Colonic mucosa (tissue), 4 donors: ENCODE measurements around the gene SPATA6L. TPM values are rescaled to one million over a fixed set of nuclear protein-coding genes. Genes with fewer than 3 reads are reported as not detected.

Source experiments
- DNase-seq: peaks from one replicate; pipeline ENCODE4 v3.0.0-alpha.2; 2020
- H3K27ac ChIP-seq: fragments of 200-600 bp; one replicate; pipeline ENCODE4 v1.8.0; 2021
- H3K27me3 ChIP-seq: fragments of 200-600 bp; one replicate; pipeline ENCODE4 v1.8.0; 2021
- H3K36me3 ChIP-seq: fragments of 200-600 bp; one replicate; pipeline ENCODE4 v1.8.0; 2021
- H3K4me1 ChIP-seq: fragments of 200-600 bp; one replicate; pipeline ENCODE4 v1.8.0; 2021; ENCODE audit warnings: mild to moderate bottlenecking
- H3K4me3 ChIP-seq: fragments of 200-600 bp; one replicate; pipeline ENCODE4 v1.8.0; 2021
- H3K9ac ChIP-seq, 2 donors: one replicate each; pipeline ENCODE4 v1.7.0; 2013; ENCODE audit warnings: control low read depth in 2 of 2, low read depth in 2 of 2, low read length in 2 of 2
- H3K9me3 ChIP-seq: fragments of 200-600 bp; one replicate; pipeline ENCODE4 v1.8.0; 2021
- CTCF ChIP-seq: fragments of 200-600 bp; IDR thresholded peaks from one replicate; pipeline ENCODE4 v1.8.0; 2022; ENCODE audit warnings: antibody characterized with exemption, mild to moderate bottlenecking
- intact Hi-C: fragments of 100-400 bp; cut with DNase I; formaldehyde crosslinking; loops from one replicate; pipeline ENCODE4 v1.14.1; 2022
- total RNA-seq, 2 donors: library from RNA; stranded (reverse); fragmentation: NEBNext Ultra II Directional in 1 of 2; extraction: Animal tissue kit (Norgen Biotek cat#: 25700) in 1 of 2; gene quantifications; one replicate each; pipeline ENCODE4 v1.2.1, GENCODE V29; 2021
- donor health status: healthy.
- donor health status: DM: no; HTN: no; CAD: no.
- donor health status: DM: no; HTN: no; CAD: no.

The SPATA6L gene
- total RNA-seq, 2 donors from 2014 or later, result 5.0 to 6.8 TPM

GRCh38 chr9:4706021-4706420 lies 39.7 kb upstream of the SPATA6L start:
- H3K4me3 ChIP-seq, result no peak overlapping the region
- intact Hi-C loops, result no loop called here
- DNase-seq, result no peak
- H3K27ac ChIP-seq, result no peak overlapping the region
- H3K4me1 ChIP-seq, result no peaks in the 10 kb centered on the region
- H3K27me3 ChIP-seq, result no peaks in the 10 kb centered on the region
- H3K9ac ChIP-seq, result no peak overlapping the region
- no peak for TF ChIP-seq CTCF
- H3K36me3 ChIP-seq, result no peaks in the 10 kb centered on the region
- H3K9me3 ChIP-seq, result no peaks in the 10 kb centered on the region

- H3K4me3 ChIP-seq, result no peak overlapping the region
Measured at GRCh38 chr9:4704129-4704528, 37.8 kb upstream of the SPATA6L start.

GRCh38 chr9:4701526-4701925 lies 35.2 kb upstream of the SPATA6L start:
- Histone ChIP-seq H3K27me3 (no peaks in the 10 kb centered on the region), H3K9ac (no peak overlapping the region), H3K27ac (no peak overlapping the region), H3K36me3 (peaks cover 5% of the 10 kb centered on the region), H3K9me3 (no peaks in the 10 kb centered on the region), H3K4me3 (no peak overlapping the region), H3K4me1 (no peaks in the 10 kb centered on the region)
- intact Hi-C loops, result no loop called here
- no peak for DNase-seq
- TF ChIP-seq CTCF, result no peak

More at GRCh38 chr9:4704129-4704528, 37.8 kb upstream of the SPATA6L start:
- H3K4me1 ChIP-seq, result no peaks in the 10 kb centered on the region
- H3K9ac ChIP-seq, result no peak overlapping the region
- no peak for TF ChIP-seq CTCF
- no peaks in the 10 kb centered on the region for H3K27me3 ChIP-seq
- intact Hi-C loops, result no loop called here
- no peaks in the 10 kb centered on the region for H3K9me3 ChIP-seq
- no peak for DNase-seq
- no peak overlapping the region for H3K27ac ChIP-seq
- H3K36me3 ChIP-seq, result no peaks in the 10 kb centered on the region

- DNase-seq, result no peak
- intact Hi-C loops, result no loop called here
- no peak for TF ChIP-seq CTCF
- peaks cover 5% of the 10 kb centered on the region for H3K36me3 ChIP-seq
- no peak overlapping the region for H3K4me3 ChIP-seq
- H3K9ac ChIP-seq, result no peak overlapping the region
- no peaks in the 10 kb centered on the region for H3K27me3 ChIP-seq
- no peaks in the 10 kb centered on the region for H3K4me1 ChIP-seq
- H3K9me3 ChIP-seq, result no peaks in the 10 kb centered on the region
- no peak overlapping the region for H3K27ac ChIP-seq
Measured at GRCh38 chr9:4700932-4701331, 34.7 kb upstream of the SPATA6L start.

- no peak for DNase-seq
- no peaks in the 10 kb centered on the region for H3K9me3 ChIP-seq
- no peaks in the 10 kb centered on the region for H3K27me3 ChIP-seq
- no peak overlapping the region for H3K27ac ChIP-seq
- H3K4me1 ChIP-seq, result no peaks in the 10 kb centered on the region
- H3K9ac ChIP-seq, result no peak overlapping the region
- no peak overlapping the region for H3K4me3 ChIP-seq
- no peak for TF ChIP-seq CTCF
- intact Hi-C loops, result no loop called here
- peaks cover 5% of the 10 kb centered on the region for H3K36me3 ChIP-seq
Measured at GRCh38 chr9:4700091-4700490, 33.8 kb upstream of the SPATA6L start.

GRCh38 chr9:4691795-4692194 lies 25.5 kb upstream of the SPATA6L start:
- no peak for TF ChIP-seq CTCF
- Histone ChIP-seq H3K36me3 (peaks cover 8% of the 10 kb centered on the region), H3K27me3 (no peaks in the 10 kb centered on the region), H3K4me1 (no peaks in the 10 kb centered on the region), H3K4me3 (no peak overlapping the region), H3K9me3 (no peaks in the 10 kb centered on the region), H3K27ac (no peak overlapping the region), H3K9ac (no peak overlapping the region)
- intact Hi-C loops, result loop anchor here (5.0 kb wide), 1 partner anchor 41 kb away; no protein-coding TSS in a partner anchor
- DNase-seq, result no peak
